GM23338 (cell line): ENCODE measurements around the gene DYNC2LI1. TPM values are rescaled to one million over a fixed set of nuclear protein-coding genes. Genes with fewer than 3 reads are reported as not detected.

Experiments
- ATAC-seq: fragments of 200-7000 bp; cut with Tn5 transposase; 3 replicates; pipeline ENCODE4 v1.9.1; 2020
- DNase-seq: peaks from one replicate; pipeline ENCODE4 v3.0.0-alpha.2; 2015; ENCODE audit warnings: low spot score
- H2AFZ ChIP-seq: fragments of 200-600 bp; sonication (generic); 2 replicates; pipeline ENCODE4 v1.8.0; 2016; ENCODE audit warnings: antibody characterized with exemption, mild to moderate bottlenecking, moderate library complexity
- H3F3A ChIP-seq: fragments of 200-600 bp; sonication (generic); replicated peaks from 2 replicates; pipeline ENCODE4 v1.8.0; 2017; ENCODE audit warnings: antibody characterized with exemption, mixed run types, low read depth
- H3K27ac ChIP-seq: fragments of 200-600 bp; sonication (generic); 2 replicates; pipeline ENCODE4 v1.6.1; 2016; ENCODE audit warnings: low read depth
- H3K27me3 ChIP-seq: fragments of 200-600 bp; sonication (generic); 2 replicates; pipeline ENCODE4 v1.8.0; 2016; ENCODE audit warnings: mild to moderate bottlenecking, mixed run types, moderate library complexity; ENCODE audit not compliant: insufficient read depth
- H3K36me3 ChIP-seq: fragments of 200-600 bp; sonication (generic); 2 replicates; pipeline ENCODE4 v1.8.0; 2016; ENCODE audit warnings: mild to moderate bottlenecking; ENCODE audit not compliant: insufficient read depth
- H3K4me1 ChIP-seq: fragments of 200-600 bp; sonication (generic); 2 replicates; pipeline ENCODE4 v1.8.0; 2016; ENCODE audit warnings: mild to moderate bottlenecking, moderate library complexity; ENCODE audit not compliant: insufficient read depth
- H3K4me2 ChIP-seq: fragments of 200-600 bp; sonication (generic); 2 replicates; pipeline ENCODE4 v1.7.1; 2017; ENCODE audit warnings: mixed run types
- H3K4me3 ChIP-seq: fragments of 200-600 bp; sonication (generic); 2 replicates; pipeline ENCODE4 v1.6.1; 2016; ENCODE audit warnings: mixed run types
- H3K79me2 ChIP-seq: fragments of 200-600 bp; sonication (generic); replicated peaks from 2 replicates; pipeline ENCODE4 v1.8.0; 2017; ENCODE audit warnings: mild to moderate bottlenecking; ENCODE audit not compliant: insufficient read depth
- H3K9me2 ChIP-seq: fragments of 200-600 bp; sonication (generic); 2 replicates; pipeline ENCODE4 v1.8.0; 2017; ENCODE audit not compliant: insufficient read depth
- H4K20me1 ChIP-seq: fragments of 200-600 bp; sonication (generic); replicated peaks from 2 replicates; pipeline ENCODE4 v1.8.0; 2017; ENCODE audit warnings: mild to moderate bottlenecking; ENCODE audit not compliant: insufficient read depth
- H3K27ac Mint-ChIP-seq: 2 replicates; pipeline ENCODE4 v1.8.0; 2020; ENCODE audit warnings: inconsistent platforms, mild to moderate bottlenecking, moderate library complexity, mixed read lengths
- H3K27me3 Mint-ChIP-seq: 3 replicates; pipeline ENCODE4 v1.8.0; 2022; ENCODE audit warnings: low read depth, mild to moderate bottlenecking, moderate library complexity, mixed read lengths, inconsistent platforms; ENCODE audit not compliant: insufficient read depth, poor library complexity
- H3K36me3 Mint-ChIP-seq: 3 replicates; pipeline ENCODE4 v1.8.0; 2021; ENCODE audit warnings: low read depth, mild to moderate bottlenecking, inconsistent platforms, moderate library complexity, mixed read lengths
- H3K4me1 Mint-ChIP-seq: 3 replicates; pipeline ENCODE4 v1.8.0; 2020; ENCODE audit warnings: mild to moderate bottlenecking, inconsistent platforms, mixed read lengths
- H3K4me3 Mint-ChIP-seq: 3 replicates; pipeline ENCODE4 v1.8.0; 2021; ENCODE audit warnings: moderate library complexity, mild to moderate bottlenecking, inconsistent platforms, mixed read lengths
- H3K9me3 Mint-ChIP-seq: 3 replicates; pipeline ENCODE4 v1.8.0; 2020; ENCODE audit warnings: moderate library complexity, mild to moderate bottlenecking, inconsistent platforms, mixed read lengths
- CREB1 ChIP-seq: fragments of 250-450 bp; sonication (Bioruptor Pico); IDR thresholded peaks from 2 replicates; pipeline ENCODE4 v1.5.0; 2020; ENCODE audit warnings: low read depth, mild to moderate bottlenecking, moderate library complexity
- CTCF ChIP-seq, 2 experiments: fragments of 200-600 bp in 1 of 2; sonication (generic) in 1 of 2; conservative IDR thresholded peaks; 2 replicates each; pipeline versions ENCODE4 v1.5.1 to v1.6.1; 2016 to 2017; ENCODE audit warnings: antibody characterized with exemption in 2 of 2, low read depth in 2 of 2, mild to moderate bottlenecking in 2 of 2, moderate library complexity in 1 of 2
- ETS1 ChIP-seq: IDR thresholded peaks from 2 replicates; pipeline ENCODE4 v1.6.1; 2016; ENCODE audit warnings: antibody characterized with exemption
- EZH2 ChIP-seq: fragments of 200-600 bp; sonication (generic); IDR thresholded peaks from one replicate; pipeline ENCODE4 v1.8.0; 2017; ENCODE audit warnings: antibody characterized with exemption, mild to moderate bottlenecking, low read depth; ENCODE audit not compliant: unreplicated experiment
- EZH2phosphoT487 ChIP-seq: fragments of 200-600 bp; sonication (generic); IDR thresholded peaks from one replicate; pipeline ENCODE4 v1.8.1; 2018; ENCODE audit warnings: antibody characterized with exemption; ENCODE audit not compliant: unreplicated experiment
- JUNB ChIP-seq: IDR thresholded peaks from one replicate; pipeline ENCODE4 v1.6.1; 2016; ENCODE audit warnings: antibody characterized with exemption; ENCODE audit not compliant: unreplicated experiment
- NANOG ChIP-seq: IDR thresholded peaks from 2 replicates; pipeline ENCODE4 v1.6.1; 2016; ENCODE audit warnings: antibody characterized with exemption, borderline replicate concordance
- POLR2AphosphoS5 ChIP-seq: IDR thresholded peaks from 2 replicates; pipeline ENCODE4 v1.6.1; 2016; ENCODE audit warnings: antibody characterized with exemption, low read depth
- REST ChIP-seq: IDR thresholded peaks from one replicate; pipeline ENCODE4 v1.6.1; 2018; ENCODE audit warnings: antibody characterized with exemption; ENCODE audit not compliant: unreplicated experiment
- STAT1 ChIP-seq: IDR thresholded peaks from one replicate; pipeline ENCODE4 v1.6.1; 2016; ENCODE audit warnings: antibody characterized with exemption; ENCODE audit not compliant: unreplicated experiment
- ZNF331 ChIP-seq: fragments of 250-450 bp; sonication (Bioruptor Pico); IDR thresholded peaks from 2 replicates; pipeline ENCODE4 v1.5.0; 2020; ENCODE audit warnings: low read depth, mild to moderate bottlenecking, moderate library complexity
- ZNF462 ChIP-seq: fragments of 250-450 bp; sonication (Bioruptor Pico); IDR thresholded peaks from 2 replicates; pipeline ENCODE4 v1.5.0; 2020; ENCODE audit warnings: mild to moderate bottlenecking, moderate library complexity
- polyA plus RNA-seq: library from polyadenylated mRNA; unstranded; fragments of >200 nt; fragmentation: Nextera tagmentation; extraction: Ambion mirVana; gene quantifications from 2 replicates; pipeline ENCODE4 v1.2.1, GENCODE V29; 2016
- total RNA-seq: library from RNA; depleted of rRNA; stranded (reverse); fragments of >200 nt; shearing (Covaris generic); gene quantifications from 2 replicates; pipeline ENCODE4 v1.2.3, GENCODE V29; 2014

The DYNC2LI1 gene
- total and polyA plus RNA-seq, 2 experiments from 2014 or later = 8.4 to 11.5 TPM

- no peaks in the 10 kb centered on the region for H3K9me3 Mint-ChIP-seq
- Histone ChIP-seq H4K20me1 (no peaks in the 10 kb centered on the region), H3K79me2 (no peaks in the 10 kb centered on the region), H2AFZ (no peak overlapping the region), H3K4me1 (no peaks in the 10 kb centered on the region; the same call in 1 of the 2 replicates), H3K27me3 (no peaks in the 10 kb centered on the region), H3K4me3 (no peak overlapping the region), H3F3A (no peaks in the 10 kb centered on the region), H3K27ac (no peak overlapping the region), H3K9me2 (0 out of 2 replicates have a peak, but pooled peaks cover 5% of the 10 kb centered on the region), H3K4me2 (no peak overlapping the region), H3K36me3 (no peaks in the 10 kb centered on the region)
- H3K36me3 Mint-ChIP-seq = no peaks in the 10 kb centered on the region
- no peak for TF ChIP-seq ZNF331 (CRISPR knock-in tag)
- TF ChIP-seq REST = no peak
- TF ChIP-seq STAT1 = no peak
- TF ChIP-seq POLR2AphosphoS5 = no peak
- TF ChIP-seq ETS1 = no peak
- TF ChIP-seq EZH2phosphoT487 = no peak
- no peak for TF ChIP-seq CREB1 (CRISPR knock-in tag)
- no peak for TF ChIP-seq CTCF (conservative IDR thresholded peaks at IDR 0.05; ENCODE audit: low read depth in 2 of 2)
- no peak for TF ChIP-seq JUNB
- TF ChIP-seq ZNF462 (CRISPR knock-in tag) = no peak
- TF ChIP-seq EZH2 = no peak
- TF ChIP-seq NANOG = no peak
- ATAC-seq (no peak), DNase-seq (no peak)
- no peak overlapping the region for H3K27ac Mint-ChIP-seq
- H3K4me3 Mint-ChIP-seq = no peak overlapping the region
- peaks cover 4% of the 10 kb centered on the region for H3K27me3 Mint-ChIP-seq
- peaks cover 9% of the 10 kb centered on the region for H3K4me1 Mint-ChIP-seq
Measured at GRCh38 chr2:43845181-43845580, 71.3 kb downstream of the DYNC2LI1 start.
